DND-41 (cell line): ENCODE results near the gene PTGFRN.

Experiments used
- ATAC-seq: fragments of 200-7000 bp; cut with Tn5 transposase; 3 replicates; pipeline ENCODE4 v1.9.1; 2021; ENCODE audit warnings: low read depth; ENCODE audit not compliant: insufficient read depth
- DNase-seq: peaks from one replicate; pipeline ENCODE4 v3.0.0-alpha.2; 2020
- H2AFZ ChIP-seq: 2 replicates; pipeline ENCODE4 v1.6.0; 2012; ENCODE audit warnings: low read depth, low read length
- H3K27ac ChIP-seq: 2 replicates; pipeline ENCODE4 v1.5.1; 2012; ENCODE audit warnings: low read length, inconsistent platforms
- H3K27me3 ChIP-seq: fragments of 200-600 bp; sonication (generic); 2 replicates; pipeline ENCODE4 v1.6.0; 2012; ENCODE audit warnings: low read length, mild to moderate bottlenecking, inconsistent platforms; ENCODE audit not compliant: insufficient read depth, poor library complexity
- H3K36me3 ChIP-seq: 2 replicates; pipeline ENCODE4 v1.5.1; 2012; ENCODE audit warnings: low read length, inconsistent platforms; ENCODE audit not compliant: insufficient read depth
- H3K4me1 ChIP-seq: 2 replicates; pipeline ENCODE4 v1.5.1; 2012; ENCODE audit warnings: mild to moderate bottlenecking, low read length; ENCODE audit not compliant: insufficient read depth
- H3K4me2 ChIP-seq: 2 replicates; pipeline ENCODE4 v1.6.0; 2012; ENCODE audit warnings: mild to moderate bottlenecking, moderate library complexity, low read length, inconsistent platforms; ENCODE audit not compliant: insufficient read depth
- H3K4me3 ChIP-seq, 2 experiments: fragments of 200-600 bp in 1 of 2; shearing (Covaris generic) in 1 of 2; 2 replicates each; pipeline ENCODE4 v1.5.1; 2012 to 2016; ENCODE audit warnings: inconsistent platforms in 2 of 2, low read length in 2 of 2, mild to moderate bottlenecking in 2 of 2, low read depth in 1 of 2, moderate library complexity in 1 of 2
- H3K79me2 ChIP-seq: 2 replicates; pipeline ENCODE4 v1.6.0; 2012; ENCODE audit warnings: low read length, inconsistent platforms; ENCODE audit not compliant: insufficient read depth
- H3K9ac ChIP-seq: 2 replicates; pipeline ENCODE4 v1.6.0; 2012; ENCODE audit warnings: low read depth, mild to moderate bottlenecking, inconsistent platforms, low read length, moderate library complexity
- H3K9me3 ChIP-seq: 2 replicates; pipeline ENCODE4 v1.5.1; 2012; ENCODE audit warnings: low read length, moderate library complexity, mild to moderate bottlenecking, inconsistent platforms; ENCODE audit not compliant: insufficient read depth, severe bottlenecking
- H4K20me1 ChIP-seq: 2 replicates; pipeline ENCODE4 v1.6.0; 2012; ENCODE audit warnings: low read length; ENCODE audit not compliant: insufficient read depth
- EZH2 ChIP-seq: IDR thresholded peaks from 3 replicates; pipeline ENCODE4 v1.6.1; 2012; ENCODE audit warnings: borderline replicate concordance, low read depth, mild to moderate bottlenecking, moderate library complexity, low read length, inconsistent platforms; ENCODE audit not compliant: severe bottlenecking
- TF ChIP-seq, protein P1 (sequence below): IDR thresholded peaks from 2 replicates; pipeline ENCODE4 v1.5.1; 2012; ENCODE audit warnings: borderline replicate concordance, low read length, moderate library complexity, mild to moderate bottlenecking; ENCODE audit not compliant: poor library complexity, severe bottlenecking; ENCODE audit errors: extremely low read depth

PTGFRN gene

GRCh38 chr1:116891396-116892079 is 18.2 kb upstream of the PTGFRN start:
- H3K4me1 ChIP-seq = no peaks in the 10 kb centered on the region
- H3K9ac ChIP-seq = no peak overlapping the region
- H3K9me3 ChIP-seq = peaks cover 4% of the 10 kb centered on the region
- H3K27me3 ChIP-seq = no peaks in the 10 kb centered on the region
- no peaks in the 10 kb centered on the region for H3K36me3 ChIP-seq
- H3K4me3 ChIP-seq = no peak overlapping the region
- H3K4me2 ChIP-seq = no peak overlapping the region
- no peak overlapping the region for H2AFZ ChIP-seq
- no peaks in the 10 kb centered on the region for H4K20me1 ChIP-seq
- no peak overlapping the region for H3K27ac ChIP-seq
- TF ChIP-seq, protein P1, sequence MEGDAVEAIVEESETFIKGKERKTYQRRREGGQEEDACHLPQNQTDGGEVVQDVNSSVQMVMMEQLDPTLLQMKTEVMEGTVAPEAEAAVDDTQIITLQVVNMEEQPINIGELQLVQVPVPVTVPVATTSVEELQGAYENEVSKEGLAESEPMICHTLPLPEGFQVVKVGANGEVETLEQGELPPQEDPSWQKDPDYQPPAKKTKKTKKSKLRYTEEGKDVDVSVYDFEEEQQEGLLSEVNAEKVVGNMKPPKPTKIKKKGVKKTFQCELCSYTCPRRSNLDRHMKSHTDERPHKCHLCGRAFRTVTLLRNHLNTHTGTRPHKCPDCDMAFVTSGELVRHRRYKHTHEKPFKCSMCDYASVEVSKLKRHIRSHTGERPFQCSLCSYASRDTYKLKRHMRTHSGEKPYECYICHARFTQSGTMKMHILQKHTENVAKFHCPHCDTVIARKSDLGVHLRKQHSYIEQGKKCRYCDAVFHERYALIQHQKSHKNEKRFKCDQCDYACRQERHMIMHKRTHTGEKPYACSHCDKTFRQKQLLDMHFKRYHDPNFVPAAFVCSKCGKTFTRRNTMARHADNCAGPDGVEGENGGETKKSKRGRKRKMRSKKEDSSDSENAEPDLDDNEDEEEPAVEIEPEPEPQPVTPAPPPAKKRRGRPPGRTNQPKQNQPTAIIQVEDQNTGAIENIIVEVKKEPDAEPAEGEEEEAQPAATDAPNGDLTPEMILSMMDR = no peak
- no peak for TF ChIP-seq EZH2
- no peaks in the 10 kb centered on the region for H3K79me2 ChIP-seq
- DNase-seq (no peak), ATAC-seq (no peak)

GRCh38 chr1:116895073-116895472 is 14.6 kb upstream of the PTGFRN start:
- Histone ChIP-seq H2AFZ (no peak overlapping the region), H3K4me3 (no peak overlapping the region), H3K4me2 (no peak overlapping the region), H3K79me2 (no peaks in the 10 kb centered on the region), H4K20me1 (no peaks in the 10 kb centered on the region), H3K9me3 (peaks cover 4% of the 10 kb centered on the region), H3K36me3 (no peaks in the 10 kb centered on the region), H3K9ac (no peak overlapping the region), H3K27me3 (no peaks in the 10 kb centered on the region), H3K27ac (no peak overlapping the region), H3K4me1 (no peaks in the 10 kb centered on the region)
- DNase-seq (no peak), ATAC-seq (no peak)
- no peak for TF ChIP-seq EZH2
- TF ChIP-seq, protein P1 = no peak

GRCh38 chr1:116899529-116899928 is 10.2 kb upstream of the PTGFRN start:
- Histone ChIP-seq H3K79me2 (no peaks in the 10 kb centered on the region), H3K9ac (no peak overlapping the region), H2AFZ (no peak overlapping the region; the same call in 1 of the 2 replicates), H3K4me3 (no peak overlapping the region), H4K20me1 (no peaks in the 10 kb centered on the region), H3K9me3 (peaks cover 4% of the 10 kb centered on the region), H3K4me2 (no peak overlapping the region), H3K36me3 (no peaks in the 10 kb centered on the region), H3K27me3 (no peaks in the 10 kb centered on the region), H3K4me1 (no peaks in the 10 kb centered on the region), H3K27ac (no peak overlapping the region)
- DNase-seq (no peak), ATAC-seq (no peak)
- TF ChIP-seq, protein P1 = no peak
- TF ChIP-seq EZH2 = no peak
